Measurements from ENCODE around the gene SYT1. TPM values are rescaled to one million over a fixed set of nuclear protein-coding genes. Genes with fewer than 3 reads are reported as not detected.
A peak's percentile ranks its signal among the peaks of the same experiment; 100 is the strongest.

The SYT1 gene
- total and polyA plus RNA-seq, 2 donors = 0.82 to 1.5 TPM

- Histone ChIP-seq H3K4me1 (ENCODE audit: control insufficient read depth in 2 of 2, insufficient read depth in 2 of 2, low read length in 2 of 2) (no peaks in the 10 kb centered on the region), H3K4me3 (ENCODE audit: low read length in 2 of 2) (no peak overlapping the region), H3K27ac (ENCODE audit: low read depth in 1 of 2, low read length in 1 of 2) (no peak overlapping the region), H3K27me3 (ENCODE audit: control insufficient read depth in 2 of 2, insufficient read depth in 1 of 2, low read length in 1 of 2) (no peaks in the 10 kb centered on the region), H3K36me3 (ENCODE audit: control insufficient read depth in 2 of 2, insufficient read depth in 2 of 2, low read length in 1 of 2) (no peaks in the 10 kb centered on the region), H3K9me3 (ENCODE audit: control insufficient read depth in 2 of 2, insufficient read depth in 1 of 2, low read length in 1 of 2) (no peaks in the 10 kb centered on the region)
- no peak for DNase-seq (ENCODE audit: low read depth in 6 of 9, low spot score in 9 of 9)
- 84% methylated on average over 3 of the region's 3 CpGs for WGBS
Measured at GRCh38 chr12:79155683-79156082, 291.1 kb downstream of the SYT1 start.

DNA sequence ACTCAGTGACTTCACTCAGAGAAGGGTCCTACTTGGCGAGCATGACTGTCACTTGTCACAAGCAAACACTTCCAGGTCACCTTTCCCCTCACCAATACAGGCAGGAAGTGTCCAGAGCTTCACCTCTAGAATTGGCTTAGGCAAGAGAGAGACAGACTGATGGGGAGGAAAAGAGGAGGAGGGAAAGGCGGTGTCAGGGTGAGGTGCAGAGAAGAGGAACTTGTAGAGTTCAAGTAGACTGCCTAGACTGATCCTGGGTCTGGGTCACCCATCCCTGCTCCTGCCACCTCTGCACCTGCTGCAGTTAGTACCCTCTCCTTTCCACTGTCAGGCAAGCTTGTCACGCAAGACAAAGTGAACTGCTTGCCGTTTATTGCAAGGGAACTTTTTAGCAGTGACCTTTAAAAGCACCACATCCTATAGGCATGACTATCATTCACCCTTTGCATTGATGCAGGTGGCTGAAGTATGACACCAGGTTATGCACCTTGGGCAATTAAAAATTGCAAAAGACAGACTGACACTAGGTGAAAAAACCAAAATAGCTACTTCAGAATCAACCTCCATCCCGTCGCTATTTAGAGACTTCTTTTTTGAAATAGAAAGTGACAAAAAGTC is 292.4 kb downstream of the SYT1 start:
- WGBS = 80% methylated on average over 6 of the region's 6 CpGs
- DNase-seq (ENCODE audit: low read depth in 6 of 9, low spot score in 9 of 9) = no peak
- no peaks in the 10 kb centered on the region for H3K4me1 ChIP-seq (ENCODE audit: control insufficient read depth in 2 of 2, insufficient read depth in 2 of 2, low read length in 2 of 2)
- no peaks in the 10 kb centered on the region for H3K27me3 ChIP-seq (ENCODE audit: control insufficient read depth in 2 of 2, insufficient read depth in 1 of 2, low read length in 1 of 2)
- H3K4me3 ChIP-seq (ENCODE audit: low read length in 2 of 2) = no peak overlapping the region
- H3K36me3 ChIP-seq (ENCODE audit: control insufficient read depth in 2 of 2, insufficient read depth in 2 of 2, low read length in 1 of 2) = no peaks in the 10 kb centered on the region
- no peaks in the 10 kb centered on the region for H3K9me3 ChIP-seq (ENCODE audit: control insufficient read depth in 2 of 2, insufficient read depth in 1 of 2, low read length in 1 of 2)
- H3K27ac ChIP-seq (ENCODE audit: low read depth in 1 of 2, low read length in 1 of 2) = no peak overlapping the region

DNA sequence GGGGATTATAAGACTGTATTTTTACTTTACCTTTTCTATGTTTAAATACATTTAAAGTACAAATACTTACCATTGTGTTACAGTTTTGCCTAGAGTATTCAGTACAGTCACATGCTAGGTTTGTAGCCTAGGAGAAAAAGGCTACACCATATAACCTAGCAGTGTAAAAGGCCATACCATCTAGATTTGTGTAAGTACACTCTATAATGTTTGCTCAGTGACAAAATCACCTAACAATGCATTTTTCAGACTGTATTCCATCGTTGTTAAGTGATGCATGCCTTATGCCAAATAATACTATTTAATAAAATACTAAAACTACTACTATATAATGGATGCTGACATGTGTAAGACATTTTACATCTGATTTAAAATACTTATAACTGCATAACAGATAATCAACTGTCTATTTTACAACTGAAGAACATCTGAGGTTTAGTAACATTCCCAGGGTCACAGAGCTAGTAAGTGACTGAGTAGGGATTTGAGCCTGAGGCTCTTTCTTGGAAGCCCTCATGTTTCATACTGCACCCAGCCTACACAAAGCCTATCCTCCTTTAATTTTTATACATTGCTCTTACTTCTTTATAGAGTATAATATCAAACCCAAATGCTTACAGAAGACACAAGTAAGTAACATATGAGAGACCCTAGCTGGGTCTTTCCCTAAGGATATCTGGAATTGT is 296.8 kb downstream of the SYT1 start:
- no peak overlapping the region for H3K4me3 ChIP-seq (ENCODE audit: low read length in 2 of 2)
- H3K4me1 ChIP-seq (ENCODE audit: control insufficient read depth in 2 of 2, insufficient read depth in 2 of 2, low read length in 2 of 2) = no peaks in the 10 kb centered on the region
- 74% methylated on average over 1 of the region's 1 CpG for WGBS
- H3K36me3 ChIP-seq (ENCODE audit: control insufficient read depth in 2 of 2, insufficient read depth in 2 of 2, low read length in 1 of 2) = no peaks in the 10 kb centered on the region
- no peak for DNase-seq (ENCODE audit: low read depth in 6 of 9, low spot score in 9 of 9)
- no peaks in the 10 kb centered on the region for H3K27me3 ChIP-seq (ENCODE audit: control insufficient read depth in 2 of 2, insufficient read depth in 1 of 2, low read length in 1 of 2)
- H3K9me3 ChIP-seq (ENCODE audit: control insufficient read depth in 2 of 2, insufficient read depth in 1 of 2, low read length in 1 of 2) = no peaks in the 10 kb centered on the region
- H3K27ac ChIP-seq (ENCODE audit: low read depth in 1 of 2, low read length in 1 of 2) = no peak overlapping the region

DNA sequence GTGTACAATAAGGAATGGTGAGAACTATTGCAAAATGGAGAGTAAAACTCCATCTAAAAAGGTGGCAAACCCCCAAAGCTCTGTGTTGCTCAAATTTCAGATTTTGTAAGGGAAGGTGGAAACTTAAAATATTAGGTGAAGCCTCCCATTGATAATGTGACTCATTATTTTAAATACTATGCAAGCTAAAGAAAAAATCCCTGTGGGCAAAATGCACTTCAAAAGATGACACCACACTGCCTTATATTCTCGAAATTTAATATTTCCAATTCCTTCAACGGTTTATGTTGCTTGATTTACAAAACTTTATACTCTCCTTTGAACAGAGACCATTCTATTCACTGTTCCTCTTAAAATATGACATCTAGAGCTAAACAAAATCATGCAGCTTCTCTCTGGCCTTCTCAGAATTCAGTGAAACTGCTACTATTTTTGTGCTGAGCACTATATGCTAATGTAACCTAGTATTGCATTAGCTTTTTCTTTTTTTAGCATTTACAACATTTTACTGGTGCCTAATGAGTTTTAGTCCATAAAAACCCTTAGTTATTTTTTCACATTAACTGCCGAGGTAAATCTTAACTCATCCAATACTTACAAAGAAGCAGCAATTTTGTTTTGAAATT is 297.7 kb downstream of the SYT1 start:
- Histone ChIP-seq H3K4me1 (ENCODE audit: control insufficient read depth in 2 of 2, insufficient read depth in 2 of 2, low read length in 2 of 2) (no peaks in the 10 kb centered on the region), H3K27me3 (ENCODE audit: control insufficient read depth in 2 of 2, insufficient read depth in 1 of 2, low read length in 1 of 2) (no peaks in the 10 kb centered on the region), H3K9me3 (ENCODE audit: control insufficient read depth in 2 of 2, insufficient read depth in 1 of 2, low read length in 1 of 2) (no peaks in the 10 kb centered on the region), H3K36me3 (ENCODE audit: control insufficient read depth in 2 of 2, insufficient read depth in 2 of 2, low read length in 1 of 2) (no peaks in the 10 kb centered on the region), H3K27ac (ENCODE audit: low read depth in 1 of 2, low read length in 1 of 2) (no peak overlapping the region), H3K4me3 (ENCODE audit: low read length in 2 of 2) (no peak overlapping the region)
- DNase-seq (ENCODE audit: low read depth in 6 of 9, low spot score in 9 of 9) = no peak
- 88% methylated on average over 3 of the region's 3 CpGs for WGBS

DNA sequence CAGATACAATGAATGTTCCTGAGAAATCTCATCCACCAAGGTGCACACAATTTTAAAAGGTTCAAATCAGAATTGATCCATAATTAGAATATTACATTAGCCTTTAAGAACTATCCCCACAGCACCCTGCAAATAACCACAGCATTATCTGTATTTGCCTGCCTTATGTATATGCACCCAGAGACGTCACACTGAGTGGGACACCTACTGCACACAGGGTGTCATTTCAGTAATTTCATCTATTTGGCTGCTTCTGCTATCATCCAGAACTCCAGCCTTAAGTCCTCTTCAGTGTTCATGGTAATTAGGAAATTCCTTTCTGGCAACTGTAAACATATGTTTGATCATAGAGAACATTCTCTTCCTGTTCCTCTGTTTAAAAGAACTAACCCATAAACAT is 298.4 kb downstream of the SYT1 start:
- no peak for DNase-seq (ENCODE audit: low read depth in 6 of 9, low spot score in 9 of 9)
- Histone ChIP-seq H3K27ac (ENCODE audit: low read depth in 1 of 2, low read length in 1 of 2) (no peak overlapping the region), H3K36me3 (ENCODE audit: control insufficient read depth in 2 of 2, insufficient read depth in 2 of 2, low read length in 1 of 2) (no peaks in the 10 kb centered on the region), H3K27me3 (ENCODE audit: control insufficient read depth in 2 of 2, insufficient read depth in 1 of 2, low read length in 1 of 2) (no peaks in the 10 kb centered on the region), H3K4me1 (ENCODE audit: control insufficient read depth in 2 of 2, insufficient read depth in 2 of 2, low read length in 2 of 2) (no peaks in the 10 kb centered on the region), H3K4me3 (ENCODE audit: low read length in 2 of 2) (no peak overlapping the region), H3K9me3 (ENCODE audit: control insufficient read depth in 2 of 2, insufficient read depth in 1 of 2, low read length in 1 of 2) (no peaks in the 10 kb centered on the region)
- 95% methylated on average over 1 of the region's 1 CpG for WGBS

DNA sequence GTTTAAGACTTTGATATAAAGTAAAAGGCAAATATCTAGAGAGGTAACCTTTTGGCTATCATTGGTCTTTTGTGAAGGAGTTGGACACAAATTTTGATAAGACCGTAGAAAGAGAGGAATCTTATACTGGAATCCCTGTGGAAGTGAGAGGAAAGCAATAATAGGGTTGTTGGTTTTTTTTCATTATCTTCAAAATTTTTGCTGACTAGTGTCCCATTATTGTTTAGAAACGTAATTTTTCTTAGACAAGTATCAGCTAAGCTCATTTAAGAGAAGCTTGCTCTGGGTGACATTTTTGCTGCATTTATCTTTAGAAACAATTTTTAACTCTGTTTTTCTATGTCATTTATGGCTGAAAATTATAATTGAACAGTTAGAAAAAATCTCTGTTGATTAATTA is 300.3 kb downstream of the SYT1 start:
- Histone ChIP-seq H3K4me1 (ENCODE audit: control insufficient read depth in 2 of 2, insufficient read depth in 2 of 2, low read length in 2 of 2) (no peaks in the 10 kb centered on the region), H3K36me3 (ENCODE audit: control insufficient read depth in 2 of 2, insufficient read depth in 2 of 2, low read length in 1 of 2) (no peaks in the 10 kb centered on the region), H3K27ac (ENCODE audit: low read depth in 1 of 2, low read length in 1 of 2) (no peak overlapping the region), H3K4me3 (ENCODE audit: low read length in 2 of 2) (no peak overlapping the region), H3K9me3 (ENCODE audit: control insufficient read depth in 2 of 2, insufficient read depth in 1 of 2, low read length in 1 of 2) (no peaks in the 10 kb centered on the region), H3K27me3 (ENCODE audit: control insufficient read depth in 2 of 2, insufficient read depth in 1 of 2, low read length in 1 of 2) (no peaks in the 10 kb centered on the region)
- 94% methylated on average over 2 of the region's 2 CpGs for WGBS
- DNase-seq (ENCODE audit: low read depth in 6 of 9, low spot score in 9 of 9) = no peak

- Histone ChIP-seq H3K9me3 (ENCODE audit: control insufficient read depth in 2 of 2, insufficient read depth in 1 of 2, low read length in 1 of 2) (no peaks in the 10 kb centered on the region), H3K36me3 (ENCODE audit: control insufficient read depth in 2 of 2, insufficient read depth in 2 of 2, low read length in 1 of 2) (no peaks in the 10 kb centered on the region), H3K27ac (ENCODE audit: low read depth in 1 of 2, low read length in 1 of 2) (no peak overlapping the region), H3K4me3 (ENCODE audit: low read length in 2 of 2) (no peak overlapping the region), H3K27me3 (ENCODE audit: control insufficient read depth in 2 of 2, insufficient read depth in 1 of 2, low read length in 1 of 2) (no peaks in the 10 kb centered on the region), H3K4me1 (ENCODE audit: control insufficient read depth in 2 of 2, insufficient read depth in 2 of 2, low read length in 2 of 2) (no peaks in the 10 kb centered on the region)
- WGBS = 77% methylated on average over 2 of the region's 2 CpGs
- no peak for DNase-seq (ENCODE audit: low read depth in 6 of 9, low spot score in 9 of 9)
Measured at GRCh38 chr12:79168687-79169086, 304.1 kb downstream of the SYT1 start.

GRCh38 chr12:79174626-79175025 is 310.1 kb downstream of the SYT1 start:
- WGBS = 17% methylated on average over 1 of the region's 1 CpG
- Histone ChIP-seq H3K36me3 (ENCODE audit: control insufficient read depth in 2 of 2, insufficient read depth in 2 of 2, low read length in 1 of 2) (no peaks in the 10 kb centered on the region), H3K27ac (ENCODE audit: low read depth in 1 of 2, low read length in 1 of 2) (no peak overlapping the region), H3K27me3 (ENCODE audit: control insufficient read depth in 2 of 2, insufficient read depth in 1 of 2, low read length in 1 of 2) (no peaks in the 10 kb centered on the region), H3K4me3 (ENCODE audit: low read length in 2 of 2) (no peak overlapping the region), H3K9me3 (ENCODE audit: control insufficient read depth in 2 of 2, insufficient read depth in 1 of 2, low read length in 1 of 2) (no peaks in the 10 kb centered on the region), H3K4me1 (ENCODE audit: control insufficient read depth in 2 of 2, insufficient read depth in 2 of 2, low read length in 2 of 2) (no peaks in the 10 kb centered on the region)
- DNase-seq (ENCODE audit: low read depth in 6 of 9, low spot score in 9 of 9) = peak in 2 of 9 donors; percentile 9 to 21

GRCh38 chr12:79183003-79183402 is 318.4 kb downstream of the SYT1 start:
- Histone ChIP-seq H3K4me1 (ENCODE audit: control insufficient read depth in 2 of 2, insufficient read depth in 2 of 2, low read length in 2 of 2) (no peaks in the 10 kb centered on the region), H3K9me3 (ENCODE audit: control insufficient read depth in 2 of 2, insufficient read depth in 1 of 2, low read length in 1 of 2) (no peaks in the 10 kb centered on the region), H3K36me3 (ENCODE audit: control insufficient read depth in 2 of 2, insufficient read depth in 2 of 2, low read length in 1 of 2) (no peaks in the 10 kb centered on the region), H3K4me3 (ENCODE audit: low read length in 2 of 2) (no peak overlapping the region), H3K27me3 (ENCODE audit: control insufficient read depth in 2 of 2, insufficient read depth in 1 of 2, low read length in 1 of 2) (no peaks in the 10 kb centered on the region), H3K27ac (ENCODE audit: low read depth in 1 of 2, low read length in 1 of 2) (no peak overlapping the region)
- WGBS = 91% methylated on average over 2 of the region's 2 CpGs
- no peak for DNase-seq (ENCODE audit: low read depth in 6 of 9, low spot score in 9 of 9)
